IPS-15b (cell line): ENCODE data around the gene PSRC1.

ENCODE experiments used
- H3K27me3 ChIP-seq: one replicate; pipeline ENCODE4 v1.6.1; 2013; ENCODE audit warnings: low read length; ENCODE audit not compliant: control insufficient read depth, insufficient read depth
- H3K36me3 ChIP-seq: one replicate; pipeline ENCODE4 v1.6.1; 2013; ENCODE audit warnings: low read length; ENCODE audit not compliant: control insufficient read depth, insufficient read depth
- H3K4me1 ChIP-seq: one replicate; pipeline ENCODE4 v1.6.1; 2013; ENCODE audit warnings: mild to moderate bottlenecking, low read length; ENCODE audit not compliant: control insufficient read depth, insufficient read depth
- H3K4me3 ChIP-seq: one replicate; pipeline ENCODE4 v1.5.1; 2013; ENCODE audit warnings: low read depth, low read length
- H3K9ac ChIP-seq: one replicate; pipeline ENCODE4 v1.6.1; 2013; ENCODE audit warnings: low read depth, mild to moderate bottlenecking, low read length
- H3K9me3 ChIP-seq: one replicate; pipeline ENCODE4 v1.6.1; 2013; ENCODE audit warnings: mild to moderate bottlenecking, low read length; ENCODE audit not compliant: control insufficient read depth, insufficient read depth

The PSRC1 gene

GRCh38 chr1:109238382-109238781, 44.6 kb downstream of the PSRC1 start:
- Histone ChIP-seq H3K27me3 (no peaks in the 10 kb centered on the region), H3K4me3 (no peak overlapping the region), H3K9me3 (no peaks in the 10 kb centered on the region), H3K4me1 (peaks cover 26% of the 10 kb centered on the region), H3K9ac (no peak overlapping the region), H3K36me3 (peaks cover 43% of the 10 kb centered on the region)

- no peaks in the 10 kb centered on the region for H3K9me3 ChIP-seq
- no peak overlapping the region for H3K4me3 ChIP-seq
- H3K27me3 ChIP-seq, result no peaks in the 10 kb centered on the region
- H3K9ac ChIP-seq, result no peak overlapping the region
- peaks cover 47% of the 10 kb centered on the region for H3K36me3 ChIP-seq
- H3K4me1 ChIP-seq, result peaks cover 26% of the 10 kb centered on the region
These were observed 45.4 kb downstream of the PSRC1 start for GRCh38 chr1:109237512-109237911.

- Histone ChIP-seq H3K27me3 (no peaks in the 10 kb centered on the region), H3K36me3 (peaks cover 62% of the 10 kb centered on the region), H3K9me3 (no peaks in the 10 kb centered on the region), H3K4me1 (peaks cover 28% of the 10 kb centered on the region), H3K9ac (no peak overlapping the region), H3K4me3 (no peak overlapping the region)
These were observed 47.8 kb downstream of the PSRC1 start for GRCh38 chr1:109235137-109235536.

GRCh38 chr1:109231066-109231465, 51.9 kb downstream of the PSRC1 start:
- Histone ChIP-seq H3K27me3 (no peaks in the 10 kb centered on the region), H3K9ac (no peak overlapping the region), H3K36me3 (peaks cover 31% of the 10 kb centered on the region), H3K4me3 (no peak overlapping the region), H3K4me1 (peaks cover 30% of the 10 kb centered on the region), H3K9me3 (no peaks in the 10 kb centered on the region)
